Stimulated activated CD8-positive, alpha-beta memory T cell treated with anti-CD3 and anti-CD28 coated beads, Interleukin-15, amount 100 ng/mL, for 1 hour (primary cell): ENCODE data around the gene ZMAT3.
A peak's percentile ranks its signal among the peaks of the same experiment; 100 is the strongest.
"Not testable (repeated sequence)": the region's sequence is repeated elsewhere in the genome, so short reads cannot be mapped to it uniquely, and the experiment has no call there.

ENCODE experiments used
- DNase-seq: peaks from one replicate; pipeline ENCODE4 v3.0.0-alpha.2; 2020; ENCODE audit warnings: low read depth

ZMAT3 gene, protein sequence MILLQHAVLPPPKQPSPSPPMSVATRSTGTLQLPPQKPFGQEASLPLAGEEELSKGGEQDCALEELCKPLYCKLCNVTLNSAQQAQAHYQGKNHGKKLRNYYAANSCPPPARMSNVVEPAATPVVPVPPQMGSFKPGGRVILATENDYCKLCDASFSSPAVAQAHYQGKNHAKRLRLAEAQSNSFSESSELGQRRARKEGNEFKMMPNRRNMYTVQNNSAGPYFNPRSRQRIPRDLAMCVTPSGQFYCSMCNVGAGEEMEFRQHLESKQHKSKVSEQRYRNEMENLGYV

DNA sequence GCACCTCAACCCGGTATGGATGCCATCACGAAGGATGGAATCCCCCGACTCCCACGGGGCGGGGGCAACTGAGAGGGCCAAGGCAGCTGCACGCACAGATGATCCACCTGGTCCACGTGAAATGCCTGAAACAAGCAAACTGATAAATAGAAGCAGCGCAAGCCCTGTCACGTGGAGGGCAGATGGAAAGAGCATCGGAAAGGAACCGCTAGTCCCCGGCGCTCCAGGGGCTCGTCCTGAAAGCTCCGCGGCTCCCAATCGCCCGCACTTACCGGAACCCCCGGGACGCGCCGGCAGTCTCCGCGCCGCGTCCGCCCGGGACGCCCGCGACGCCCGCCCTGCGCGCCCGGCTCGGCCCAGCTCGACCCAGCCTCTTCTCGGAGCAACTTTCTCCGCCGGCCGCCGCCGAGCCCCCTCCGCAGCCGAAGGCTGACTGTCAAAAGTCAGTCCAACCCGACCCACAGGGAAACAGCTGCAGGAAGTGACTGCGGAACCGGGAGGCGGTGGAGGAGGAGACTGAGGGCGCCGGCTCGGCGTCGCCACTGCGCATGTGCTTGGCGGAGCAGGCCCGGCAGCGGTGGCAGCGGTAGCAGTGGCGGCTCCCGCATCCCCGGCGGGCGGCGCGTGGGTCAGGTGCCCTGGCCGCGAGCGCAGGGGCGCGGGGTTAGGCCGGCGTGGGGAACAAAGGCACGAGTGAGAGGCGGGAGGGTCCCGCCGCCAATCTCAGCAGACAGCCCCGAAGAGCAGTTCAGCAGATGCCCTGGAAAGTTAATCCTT is at the start of gene ZMAT3:
Gene ZMAT3, minus strand, starts transcription at position 487 of the 777 bp plus-strand sequence. CDS start 4,057 bp downstream, outside the sequence.
- peak; percentile 63 for DNase-seq

DNA sequence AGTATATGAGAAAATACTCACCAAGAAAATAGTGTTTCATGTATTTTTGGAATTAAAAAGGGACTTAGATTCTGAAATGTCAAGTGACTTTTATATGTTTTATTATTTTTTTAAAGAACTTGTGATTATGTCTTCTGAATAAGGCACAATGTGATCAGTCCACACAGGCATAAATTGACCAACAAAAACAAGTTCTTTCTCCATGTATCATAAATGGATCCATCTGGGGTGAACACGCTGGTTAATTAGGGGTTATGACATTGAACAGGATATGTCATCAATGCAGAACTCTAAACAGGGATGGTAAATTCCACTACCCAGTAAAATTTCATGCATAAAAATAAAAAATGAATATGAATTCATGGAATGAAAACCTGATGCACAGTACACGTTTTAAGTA is 45.2 kb upstream of the ZMAT3 start:
- DNase-seq: no peak

DNA sequence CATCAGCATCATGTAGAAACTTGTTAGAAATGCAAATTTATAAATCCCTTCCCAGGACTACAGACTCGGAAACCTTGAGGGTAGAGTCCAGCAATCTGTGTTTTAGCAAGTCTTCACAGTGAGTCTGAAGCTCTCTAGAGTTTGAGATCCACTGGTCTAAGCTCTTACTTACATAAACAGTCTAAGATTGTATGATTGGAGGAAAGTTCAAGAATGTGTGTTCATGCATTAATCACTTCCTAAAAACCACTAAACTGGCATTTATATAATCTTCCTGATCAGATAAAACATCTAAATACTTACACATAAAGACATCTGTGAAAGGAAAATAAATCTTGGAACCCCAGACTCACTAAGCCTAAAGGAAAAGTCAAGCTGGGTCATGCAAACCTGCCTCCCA is 43.8 kb upstream of the ZMAT3 start:
- not testable (repeated sequence) for DNase-seq

DNA sequence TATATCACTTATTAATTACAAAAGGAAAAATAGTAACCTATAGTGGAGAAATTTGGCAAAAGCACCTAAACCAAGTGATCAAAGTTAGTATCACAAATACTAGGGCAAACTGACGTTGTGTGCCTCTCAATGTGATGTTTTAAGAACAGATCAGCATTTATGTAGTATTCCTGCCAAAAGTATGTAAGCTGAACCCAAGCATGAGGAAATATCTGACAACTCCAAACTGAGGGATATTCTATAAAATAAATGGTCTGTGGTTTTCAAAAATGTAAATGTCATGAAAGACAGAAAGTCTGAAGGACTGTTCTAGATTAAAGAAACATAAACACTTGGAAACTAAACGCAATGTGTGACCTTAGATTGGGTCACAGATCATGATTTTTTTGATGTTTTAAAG is 42.3 kb upstream of the ZMAT3 start:
- DNase-seq: no peak

DNA sequence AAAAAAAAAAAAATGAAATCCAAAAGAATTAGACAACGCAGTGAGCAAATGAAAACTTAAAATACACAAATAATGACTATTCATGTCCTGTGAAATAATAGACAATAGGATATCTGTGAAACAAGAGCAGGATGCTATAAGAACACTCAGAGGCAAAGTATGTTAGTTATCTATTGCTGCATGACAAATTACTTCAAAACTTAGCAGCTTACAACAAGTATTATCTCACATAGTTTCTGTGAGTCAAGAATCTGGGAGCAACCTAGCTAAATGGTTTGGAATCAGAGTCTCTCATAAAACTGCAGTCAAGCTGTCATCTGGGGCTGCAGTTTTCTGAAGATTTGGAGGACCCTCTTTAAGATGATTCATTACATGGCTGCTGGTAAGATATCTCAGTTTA is 36.5 kb upstream of the ZMAT3 start:
- no peak for DNase-seq

DNA sequence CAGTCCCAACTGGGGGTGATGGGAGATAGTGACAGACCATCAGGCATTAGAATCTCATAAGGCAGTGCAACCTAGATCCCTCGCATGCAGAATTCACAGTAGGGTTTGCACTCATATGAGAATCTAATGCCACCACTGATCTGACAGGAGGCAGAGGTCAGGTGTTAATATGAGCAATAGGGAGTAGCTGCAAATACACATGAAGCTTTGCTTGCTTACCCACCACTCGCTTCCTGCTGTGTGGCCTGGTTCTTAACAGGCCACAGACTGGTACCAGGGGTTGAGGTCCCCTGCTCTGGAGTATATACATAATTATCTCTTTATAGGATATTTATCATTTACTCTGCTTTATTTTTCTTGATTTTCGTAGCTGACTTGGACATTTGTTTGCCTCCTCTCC is 36.0 kb upstream of the ZMAT3 start:
- no peak for DNase-seq

DNA sequence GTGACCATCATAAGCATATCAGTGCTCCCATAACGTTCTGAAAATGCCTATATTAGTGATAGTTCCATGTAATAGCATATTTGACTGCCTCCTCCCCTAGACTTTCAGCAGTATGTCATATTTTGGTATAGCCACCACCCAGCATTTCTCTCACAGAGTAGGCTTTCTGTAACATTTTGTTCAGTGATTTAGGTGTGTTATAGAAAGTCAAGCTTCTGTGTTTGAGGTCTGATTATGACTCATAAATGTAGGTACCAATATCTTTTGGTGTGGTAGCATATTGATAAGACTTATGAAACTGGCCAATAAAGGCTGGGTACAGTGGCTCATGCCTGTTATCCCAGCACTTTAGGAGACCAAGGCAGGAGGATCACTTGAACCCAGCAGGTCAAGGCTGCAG is 34.3 kb upstream of the ZMAT3 start:
- DNase-seq: no peak

DNA sequence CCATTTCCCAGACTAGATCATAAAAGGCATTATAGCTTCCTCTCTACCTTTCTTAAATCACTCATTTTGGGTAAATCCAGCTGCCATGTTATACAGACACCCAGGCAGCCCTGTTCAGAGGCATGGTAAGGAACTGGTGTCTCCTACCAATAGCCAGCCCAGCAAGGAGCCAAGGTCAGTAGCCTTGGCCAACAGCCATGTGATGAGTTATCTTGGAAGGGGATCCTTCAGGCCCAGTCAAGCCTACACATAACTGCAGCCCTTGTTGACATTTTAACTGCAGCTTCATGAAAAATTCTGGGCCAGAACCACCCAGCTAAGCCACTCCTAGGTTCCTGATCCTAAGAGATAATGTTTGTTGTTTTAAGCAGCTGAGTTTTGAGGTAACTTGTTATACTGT is 29.0 kb upstream of the ZMAT3 start:
- no peak for DNase-seq

DNA sequence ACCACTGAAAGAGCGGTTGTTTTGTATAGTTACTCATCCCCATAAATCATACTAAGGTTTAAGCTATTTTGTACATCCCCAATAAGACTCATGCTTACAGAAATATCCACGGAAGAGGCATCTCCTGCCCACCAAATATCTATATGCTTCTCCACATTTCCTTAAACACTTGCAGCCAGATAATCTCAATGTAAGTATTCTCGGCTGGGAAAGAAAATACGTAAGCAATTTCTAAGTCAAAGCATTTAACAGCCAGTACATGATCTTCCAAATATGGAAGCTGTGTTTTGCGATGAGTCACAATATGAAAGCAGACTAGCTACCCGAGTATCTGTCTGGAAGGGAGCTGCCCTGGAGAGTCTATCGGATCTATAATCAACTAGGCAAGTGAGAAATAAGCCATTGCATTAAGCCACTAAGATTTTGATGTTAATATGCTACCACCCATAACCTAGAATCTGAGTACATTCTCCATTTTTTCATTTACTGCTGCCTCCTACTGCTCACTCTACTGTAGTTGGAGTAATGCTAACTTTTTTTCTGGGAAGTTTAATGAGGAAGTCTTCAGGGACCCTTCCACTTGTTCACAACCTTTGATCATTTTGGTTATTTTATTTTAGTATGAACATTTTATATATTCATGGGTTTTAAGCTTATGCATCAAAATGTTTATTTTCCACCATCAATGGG is 26.9 kb upstream of the ZMAT3 start:
- DNase-seq: no peak

DNA sequence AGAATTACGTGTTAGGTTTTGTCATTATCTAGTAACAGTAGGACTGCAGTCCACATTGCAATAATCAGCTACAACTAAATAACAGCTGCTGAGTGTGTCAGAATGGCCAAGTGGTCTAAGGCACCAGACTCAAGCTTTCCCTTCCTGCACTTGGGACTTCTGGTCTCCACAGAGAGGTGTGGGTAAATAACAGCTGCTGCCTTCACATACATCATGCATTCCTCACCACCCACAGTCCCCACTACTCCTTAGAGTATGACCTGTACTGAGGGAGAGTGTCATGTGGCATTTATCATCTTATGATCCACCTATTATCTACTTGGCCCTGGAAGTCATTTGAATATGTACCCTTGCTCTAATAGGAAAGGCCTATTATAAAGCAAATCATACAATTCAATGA is 22.2 kb upstream of the ZMAT3 start:
- DNase-seq: no peak

DNA sequence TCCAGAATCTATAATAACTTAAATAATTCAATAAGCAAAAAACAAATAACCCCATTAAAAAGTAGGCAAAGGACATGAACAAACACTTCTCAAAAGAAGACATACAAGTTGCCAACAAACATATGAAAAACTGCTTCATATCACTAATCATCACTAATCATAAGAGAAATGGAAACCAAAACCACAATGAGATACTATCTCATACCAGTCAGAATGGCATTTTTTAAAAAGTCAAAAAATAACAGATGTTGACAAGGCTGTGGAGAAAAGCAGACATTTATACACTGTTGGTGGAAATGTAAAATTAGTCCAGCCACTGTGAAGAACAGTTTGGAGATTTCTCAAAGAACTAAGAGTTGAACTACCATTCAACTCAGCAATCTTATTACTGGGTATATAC is 19.5 kb upstream of the ZMAT3 start:
- no peak for DNase-seq

DNA sequence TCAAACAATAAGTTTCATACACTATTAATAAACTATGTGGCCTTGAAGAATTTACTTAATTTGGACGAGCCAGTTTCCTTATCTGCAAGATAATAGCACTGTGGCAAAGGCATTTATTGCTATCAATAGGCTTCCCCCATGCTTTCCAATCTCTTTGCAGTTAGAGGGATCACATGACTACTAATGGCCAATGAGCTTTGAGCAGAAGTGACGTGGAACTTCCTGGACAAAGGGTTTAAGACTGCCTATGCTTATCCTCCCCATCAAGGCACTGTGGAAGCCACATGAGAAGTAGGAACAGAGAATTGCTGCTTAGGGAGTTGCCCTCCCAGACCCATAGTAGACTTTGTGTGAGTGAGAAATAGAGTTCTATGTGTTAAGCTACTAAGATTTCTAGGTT is 16.7 kb upstream of the ZMAT3 start:
- no peak for DNase-seq

DNA sequence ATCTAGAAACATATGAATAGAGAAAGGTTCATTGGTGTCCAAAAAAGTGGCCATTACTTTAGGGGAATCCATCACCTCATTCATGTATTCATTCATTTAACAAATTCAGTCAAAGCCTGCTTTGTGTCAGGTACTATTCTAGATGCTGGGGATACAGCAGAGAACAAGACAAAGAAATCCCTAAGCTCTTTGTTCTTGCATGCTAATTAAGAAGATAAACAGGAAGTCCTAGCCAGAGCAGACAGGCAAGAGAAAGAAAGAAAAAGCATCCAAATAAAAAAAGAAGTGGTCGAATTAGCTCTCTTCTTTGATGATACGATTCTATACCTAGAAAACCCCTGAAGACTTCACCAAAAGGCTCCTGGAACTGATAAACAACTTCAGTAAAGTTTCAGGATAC is 12.4 kb upstream of the ZMAT3 start:
- no peak for DNase-seq

DNA sequence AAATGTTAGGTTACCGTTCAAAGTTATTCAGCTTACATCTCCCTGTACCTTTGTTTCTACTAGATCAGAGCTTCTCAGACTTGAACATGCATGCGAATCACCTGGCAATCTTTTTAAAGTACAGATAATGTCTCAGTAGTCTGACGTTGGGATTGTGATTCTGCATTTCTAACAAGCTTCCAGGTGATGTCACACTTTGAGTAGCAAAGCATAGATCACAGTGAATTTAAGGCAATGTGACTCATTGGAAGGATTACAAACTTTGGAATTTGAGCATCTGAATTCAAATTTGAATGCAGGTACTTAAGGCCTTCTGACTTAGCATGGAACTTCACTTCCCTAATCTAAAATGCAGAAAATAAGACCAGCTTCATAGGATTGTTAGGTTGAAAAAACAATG is 10.8 kb upstream of the ZMAT3 start:
- DNase-seq: no peak

DNA sequence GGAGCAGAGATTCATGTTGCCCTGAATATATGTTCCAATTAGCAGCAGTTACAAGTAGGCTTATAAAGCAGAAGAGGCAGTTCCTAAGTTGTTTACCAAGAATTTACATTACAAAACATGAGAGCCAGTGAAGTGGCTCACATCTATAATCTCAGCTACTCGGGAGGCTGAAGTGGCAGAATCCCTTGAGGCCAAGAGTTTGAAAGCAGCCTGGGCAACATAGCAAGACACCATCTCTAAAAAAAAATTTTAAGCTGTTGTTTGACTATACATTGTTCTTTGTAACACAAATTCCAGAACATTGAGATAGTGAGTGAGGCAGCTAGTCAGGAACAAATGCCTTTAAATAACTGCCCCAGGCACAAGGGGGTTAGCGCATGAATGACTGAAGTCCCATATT is 10.3 kb upstream of the ZMAT3 start:
- DNase-seq: no peak

DNA sequence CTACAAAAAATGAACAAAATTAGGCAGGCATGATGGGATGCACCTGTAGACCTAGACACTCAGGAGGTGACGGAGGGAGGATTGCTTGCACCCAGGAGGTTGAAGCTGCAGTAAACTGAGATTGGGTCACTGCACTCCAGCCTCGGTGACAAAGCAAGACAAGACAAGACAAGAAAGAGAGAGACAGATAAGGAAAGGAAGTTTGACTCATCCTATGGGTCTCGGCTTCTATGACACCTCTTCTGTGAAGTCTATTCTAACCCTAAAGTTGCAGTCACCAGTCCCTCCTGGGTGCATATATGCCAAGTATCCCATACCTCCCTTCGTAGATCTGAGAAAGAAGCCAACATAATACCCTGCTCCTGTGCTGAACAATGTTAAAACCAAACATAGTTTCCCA is 7.9 kb upstream of the ZMAT3 start:
- DNase-seq: no peak

DNA sequence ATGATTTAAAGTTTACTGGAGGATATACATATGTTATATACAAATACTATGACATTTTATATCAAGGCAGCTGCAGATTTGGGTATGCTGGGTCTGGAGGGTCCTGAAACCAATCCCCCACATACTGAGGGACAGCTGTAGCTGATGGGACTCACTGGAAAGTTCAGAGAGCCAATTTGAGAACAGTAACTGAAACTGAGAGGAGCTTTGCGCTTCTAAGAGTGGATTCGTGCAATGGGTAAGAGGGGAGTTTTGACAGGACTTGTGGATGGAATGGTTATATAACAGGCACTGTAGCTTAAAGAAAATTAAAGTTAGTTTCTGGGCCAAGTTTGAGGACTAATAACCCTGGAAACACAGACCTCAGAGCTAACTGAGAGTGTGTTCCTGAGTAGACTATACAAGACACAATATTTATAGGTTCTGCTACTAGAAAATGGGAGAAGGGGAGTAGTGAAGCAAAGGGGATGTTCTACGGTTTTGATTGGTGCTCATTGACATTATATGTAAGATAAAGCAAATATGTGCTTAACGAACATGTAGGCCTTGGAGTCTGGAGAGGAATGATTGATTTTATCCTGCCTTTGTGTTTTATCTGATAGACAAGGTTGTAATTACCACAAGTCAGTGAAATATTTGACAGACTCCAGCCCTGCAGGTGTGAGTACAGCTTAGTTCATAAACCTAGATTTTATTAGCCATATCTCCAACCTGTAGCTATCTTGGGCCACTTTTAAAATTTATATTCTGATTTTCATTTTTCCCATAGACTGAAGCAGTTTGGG is 4.8 kb upstream of the ZMAT3 start:
- DNase-seq: no peak

DNA sequence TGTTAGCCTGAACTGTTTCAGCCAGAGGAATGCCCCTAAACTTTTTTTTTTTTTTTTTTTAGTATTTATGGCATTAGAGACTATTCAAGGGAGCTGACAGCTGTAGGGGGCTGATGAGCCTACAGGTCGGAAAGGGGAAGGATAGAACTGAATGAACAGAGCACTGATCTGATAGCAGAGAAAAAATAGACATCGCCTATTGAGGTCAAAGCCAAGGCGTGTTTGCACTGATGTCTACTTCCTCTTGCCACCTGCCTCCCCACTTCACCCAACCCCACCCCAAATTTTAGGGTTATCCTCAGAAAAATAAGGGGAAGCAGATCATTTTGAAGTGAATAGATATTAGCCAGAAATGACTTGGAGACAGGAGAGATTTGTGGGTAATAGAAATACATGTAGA is 3.0 kb upstream of the ZMAT3 start:
- no peak for DNase-seq

DNA sequence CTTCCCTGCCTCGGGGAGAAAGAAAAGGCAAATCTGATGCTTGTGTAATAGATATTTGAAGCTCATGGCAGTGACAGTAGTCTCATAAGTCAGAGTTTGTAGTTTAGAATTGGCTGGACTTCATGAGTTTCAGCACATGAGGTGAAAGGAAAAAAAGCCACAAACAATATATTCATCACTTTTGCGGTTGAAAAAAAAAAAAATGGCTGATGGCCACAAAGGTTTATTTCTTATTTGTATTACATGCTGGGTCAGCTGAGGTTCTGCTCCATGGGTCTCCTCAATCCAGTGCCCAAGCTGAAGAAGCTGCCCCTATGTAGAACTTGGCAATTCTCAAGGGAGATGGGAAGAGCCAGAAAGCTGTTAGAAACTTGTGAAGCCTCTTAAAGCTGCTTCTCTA is 2.2 kb upstream of the ZMAT3 start:
- no peak for DNase-seq

DNA sequence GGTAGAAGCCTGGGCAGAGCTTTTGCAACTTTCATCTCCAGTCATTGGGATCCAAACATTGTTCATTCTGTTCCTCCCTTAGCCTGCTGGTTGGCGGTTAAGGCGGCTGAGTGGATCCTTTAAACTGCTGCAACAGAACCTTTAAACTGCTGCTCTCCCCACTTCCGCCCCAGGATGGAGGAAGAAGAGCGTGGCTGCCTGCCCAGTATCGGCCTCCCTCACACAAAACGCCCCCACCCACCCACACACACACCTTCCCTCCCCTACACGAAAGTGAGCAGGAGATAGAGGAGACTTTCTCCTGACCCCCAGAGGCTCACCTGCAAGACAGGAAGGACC is 460 bp upstream of the ZMAT3 start:
- DNase-seq: peak; percentile 13

DNA sequence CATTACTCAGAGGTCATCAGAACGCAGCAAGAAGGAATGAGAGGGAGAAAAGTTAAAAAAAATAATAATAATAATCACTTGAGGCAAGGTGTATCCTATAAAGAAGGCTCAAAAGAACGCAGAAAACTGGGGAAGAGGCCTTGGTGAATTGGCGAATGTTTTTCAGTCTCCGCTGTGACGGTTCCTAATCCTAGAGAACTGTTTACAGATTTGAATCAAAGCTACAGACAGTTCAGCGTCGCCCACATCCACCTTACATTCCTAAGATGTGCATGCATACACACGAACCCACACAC is 634 bp downstream of the ZMAT3 start:
- DNase-seq: no peak

DNA sequence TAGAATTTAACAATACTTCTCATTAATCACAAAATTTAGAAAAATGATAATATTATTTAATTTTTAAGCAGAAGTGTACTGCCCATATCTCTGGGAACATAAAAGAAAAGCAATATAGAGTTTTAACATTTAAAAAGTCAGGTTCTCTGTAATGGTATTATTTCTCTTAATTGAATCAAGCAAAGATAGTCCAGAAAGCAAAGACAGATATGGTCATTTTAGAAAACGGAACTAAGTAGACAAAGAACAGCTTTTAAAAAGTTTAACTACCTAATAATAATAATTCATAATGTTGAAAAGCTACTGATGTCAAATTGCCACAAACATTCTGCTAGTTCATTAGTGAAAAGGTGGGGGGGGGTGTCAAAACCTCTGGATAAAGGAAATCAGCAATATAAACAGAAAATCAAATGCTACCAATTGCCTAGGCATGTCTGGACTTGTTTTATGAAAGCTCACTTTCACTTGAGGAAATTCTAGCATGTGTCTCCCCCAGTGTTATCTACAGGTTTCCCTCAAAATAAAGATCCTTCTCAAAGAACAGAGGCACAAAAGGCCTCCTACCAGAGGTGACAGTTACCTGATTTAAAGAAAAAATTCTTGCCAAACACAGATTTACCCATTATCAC is 1.7 kb downstream of the ZMAT3 start:
- DNase-seq: no peak
